H1 (cell line): ENCODE measurements around the gene COL4A1. TPM values are rescaled to one million over a fixed set of nuclear protein-coding genes. Genes with fewer than 3 reads are reported as not detected.

Experiments used
- ATF3 ChIP-seq: IDR thresholded peaks from 2 replicates; pipeline ENCODE4 v1.6.1; 2011; ENCODE audit warnings: low read depth, mild to moderate bottlenecking, low read length; ENCODE audit not compliant: insufficient read depth
- CHD7 ChIP-seq: fragments of 300-600 bp; sonication (generic); IDR thresholded peaks from 2 replicates; pipeline ENCODE4 v1.7.1; 2012; ENCODE audit warnings: low read length, moderate library complexity, mild to moderate bottlenecking, inconsistent platforms; ENCODE audit not compliant: insufficient replicate concordance
- EP300 ChIP-seq, 2 experiments: IDR thresholded peaks; 1 replicate in 1 of 2; 2 replicates in 1 of 2; pipeline ENCODE4 v1.6.1; 2011 to 2012; ENCODE audit warnings: low read depth in 2 of 2, low read length in 2 of 2, mild to moderate bottlenecking in 2 of 2, borderline replicate concordance in 1 of 2, inconsistent platforms in 1 of 2, moderate library complexity in 1 of 2
- SUZ12 ChIP-seq: fragments of 200-600 bp; sonication (generic); IDR thresholded peaks from 2 replicates; pipeline ENCODE4 v1.6.1; 2012; ENCODE audit warnings: mild to moderate bottlenecking, inconsistent platforms, low read length, moderate library complexity, mixed read lengths
- YY1 ChIP-seq: IDR thresholded peaks from 2 replicates; pipeline ENCODE4 v1.6.1; 2011; ENCODE audit warnings: low read depth, mild to moderate bottlenecking, low read length
- polyA plus RNA-seq, 7 experiments: library from polyadenylated mRNA; depleted of rRNA in 3 of 7; stranded (reverse) in 5 of 7; unstranded in 2 of 7; fragments of >200 nt in 5 of 7; fragments of 200-250 nt in 2 of 7; gene quantifications; 1 replicate in 5 of 7; 2 replicates in 1 of 7; 4 replicates in 1 of 7; pipeline versions ENCODE4 v1.2.1 to v1.2.3, GENCODE V29; 2011 to 2013; ENCODE audit warnings: missing spikeins in 2 of 7, mixed read lengths in 2 of 7
- total RNA-seq: library from RNA; stranded (reverse); fragmentation: NEBNext Ultra II Directional; extraction: Animal tissue kit (Norgen Biotek cat#: 25700); gene quantifications from 2 replicates; pipeline ENCODE4 v1.2.1, GENCODE V29; 2021

The COL4A1 gene
- total and polyA plus RNA-seq, 2 of the 8 experiments (the other 6 are each of a cell fraction or from before 2014, with no cell fraction given): 30.7 to 82.0 TPM

GRCh38 chr13:110310541-110311442, 3.8 kb upstream of the COL4A1 start (continued):
- no peak for TF ChIP-seq EP300 (IDR thresholded peaks at IDR 0.05; ENCODE audit: borderline replicate concordance in 1 of 2, low read depth in 2 of 2, low read length in 2 of 2)
- no peak for TF ChIP-seq ATF3
- no peak for TF ChIP-seq YY1
- TF ChIP-seq CHD7: no peak
- no peak for TF ChIP-seq SUZ12
